GM19035 (cell line): ENCODE results near the gene HSPD1.
"Not testable (repeated sequence)": the region's sequence is repeated elsewhere in the genome, so short reads cannot be mapped to it uniquely, and the experiment has no call there.

Experiments used
- ATAC-seq: cut with Tn5 transposase; IDR thresholded peaks from one replicate; pipeline ENCODE4 v1.9.1; 2021; ENCODE audit not compliant: unreplicated experiment

The HSPD1 gene

DNA sequence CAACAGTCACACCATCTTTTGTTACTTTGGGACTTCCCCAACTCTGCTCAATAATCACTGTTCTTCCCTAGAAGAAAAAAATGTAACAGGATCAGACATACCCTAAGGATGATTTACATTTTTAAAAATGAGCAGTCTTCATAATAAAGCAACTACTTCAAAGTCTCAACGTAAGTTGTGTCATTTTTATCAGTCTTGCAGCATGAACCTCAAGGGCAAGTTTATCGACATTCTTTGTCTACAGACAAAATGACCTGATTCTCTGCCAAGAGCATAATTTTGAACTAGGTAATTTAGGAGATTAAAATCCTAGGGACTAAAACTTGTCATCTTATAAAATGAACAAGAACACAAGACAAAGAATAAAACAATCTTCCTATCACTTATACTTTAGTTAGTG, 2.3 kb downstream of the HSPD1 start:
- ATAC-seq = no peak

DNA sequence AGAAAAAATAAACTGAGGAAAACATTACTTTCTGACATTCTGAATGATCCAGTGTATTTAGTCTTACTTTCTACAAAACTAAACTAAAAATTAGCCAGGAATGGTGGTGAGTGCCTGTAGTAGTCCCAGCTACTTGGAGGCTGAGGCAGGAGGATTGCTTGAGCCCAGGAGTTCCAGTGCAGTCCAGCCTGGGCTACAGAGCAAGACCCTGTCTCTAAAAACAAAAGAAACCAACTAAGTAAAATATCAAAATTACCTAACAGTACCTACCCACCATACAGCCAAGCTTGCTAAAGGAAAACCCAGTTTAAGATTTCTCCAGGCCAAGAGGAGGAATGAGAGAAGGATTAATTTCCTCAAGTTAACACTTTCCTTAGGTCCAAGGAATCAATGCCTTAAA, 2.9 kb downstream of the HSPD1 start:
- ATAC-seq = no peak

- ATAC-seq = no peak
Measured at GRCh38 chr2:197495433-197496134, 4.1 kb downstream of the HSPD1 start.

DNA sequence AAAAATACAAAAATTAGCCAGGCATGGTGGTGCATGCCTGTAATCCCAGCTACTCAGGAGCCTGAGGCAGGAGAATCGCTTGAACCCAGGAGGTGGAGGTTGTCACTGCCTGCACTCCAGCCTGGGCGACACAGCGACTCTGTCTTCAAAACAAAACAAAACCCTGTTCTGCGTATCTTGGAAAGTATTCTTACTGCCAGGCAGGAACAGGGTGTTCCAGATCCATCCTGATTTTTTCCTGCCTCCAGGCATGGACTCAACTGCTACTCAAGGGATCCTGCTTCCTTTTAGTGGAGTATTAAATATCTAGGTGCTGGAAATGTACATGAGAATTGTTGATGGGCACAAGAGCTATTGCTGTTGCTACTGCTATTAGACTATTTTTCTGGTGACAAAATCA, 12.3 kb downstream of the HSPD1 start:
- no peak for ATAC-seq

- no peak for ATAC-seq
Measured at GRCh38 chr2:197486175-197486574, 13.5 kb downstream of the HSPD1 start.

- not testable (repeated sequence) for ATAC-seq
Measured at GRCh38 chr2:197484248-197484647, 15.4 kb downstream of the HSPD1 start.

GRCh38 chr2:197480165-197481036, 19.2 kb downstream of the HSPD1 start:
- no peak for ATAC-seq

DNA sequence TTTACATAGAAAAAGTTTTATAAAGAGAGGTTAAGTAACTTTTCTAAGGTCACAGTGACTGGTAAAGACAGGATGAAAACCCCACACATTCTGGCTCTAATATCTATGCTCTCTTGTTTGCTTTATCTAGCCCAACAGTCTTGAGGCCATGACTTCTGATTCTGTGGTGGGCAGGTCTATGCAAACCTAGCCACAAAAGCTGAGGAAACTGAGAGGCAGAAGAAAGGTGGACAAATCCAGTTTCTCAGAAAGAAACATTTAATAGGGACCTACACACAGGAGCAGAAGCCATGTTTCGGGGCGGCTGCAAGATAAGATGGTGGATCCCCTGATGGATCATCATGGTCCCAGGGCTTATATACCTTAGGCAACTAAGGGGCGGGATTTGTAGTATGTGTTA, 21.8 kb downstream of the HSPD1 start:
- ATAC-seq = no peak

DNA sequence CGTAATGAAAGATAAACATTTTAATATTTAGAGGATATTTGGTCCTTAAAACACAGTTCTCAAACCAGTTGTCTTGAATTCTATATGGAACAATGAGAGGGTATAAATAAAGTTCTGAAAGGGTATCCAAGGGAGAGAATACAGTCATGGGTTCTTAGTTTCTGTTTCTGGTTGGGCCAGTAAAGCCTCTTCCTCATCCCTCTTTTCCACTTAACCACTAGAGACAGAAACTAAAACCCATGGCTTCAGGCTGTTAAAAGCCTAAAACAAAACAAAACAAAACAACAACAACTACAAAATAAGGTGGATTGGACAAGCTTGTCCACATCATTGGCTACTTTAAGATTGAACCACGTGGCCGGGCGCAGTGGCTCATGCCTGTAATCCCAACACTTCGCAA, 27.5 kb downstream of the HSPD1 start:
- no peak for ATAC-seq

DNA sequence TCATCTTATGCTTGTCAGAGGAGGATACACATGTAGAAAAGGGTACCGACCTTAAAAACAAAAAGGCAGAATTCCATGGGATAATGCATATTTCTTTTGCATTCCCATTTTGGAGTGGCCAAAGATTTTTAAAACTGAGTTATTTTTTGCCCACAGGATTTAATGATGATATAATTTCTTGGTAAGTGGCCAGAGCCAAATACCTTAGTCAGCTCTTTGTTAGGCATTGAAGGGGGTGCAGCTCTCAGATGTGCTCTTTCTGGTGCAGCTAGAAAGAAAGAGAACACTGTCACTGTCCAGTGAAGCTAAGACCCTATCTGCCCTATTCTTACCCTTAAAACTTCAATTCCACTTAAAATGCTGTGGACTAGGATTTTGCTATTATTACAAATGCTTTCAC, 35.5 kb downstream of the HSPD1 start:
- ATAC-seq = no peak

DNA sequence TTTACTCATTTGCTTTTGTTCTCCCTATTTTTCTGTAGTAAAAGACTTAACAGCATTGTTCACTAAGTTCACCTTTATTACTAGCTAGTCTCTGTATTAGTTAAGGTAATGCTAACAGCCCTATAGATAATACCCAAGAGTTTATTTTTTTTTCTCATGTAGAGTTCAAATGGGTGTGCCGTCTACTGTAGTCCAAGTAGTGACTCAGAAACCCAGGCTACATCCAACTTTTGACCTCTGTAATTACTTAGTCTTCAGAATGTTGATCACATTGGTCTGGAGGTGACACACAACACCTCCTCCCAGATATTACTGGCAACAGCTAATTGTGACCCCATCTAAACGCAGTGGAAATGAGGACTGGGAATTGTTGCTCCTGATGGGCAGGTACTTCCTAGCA, 38.6 kb downstream of the HSPD1 start:
- no peak for ATAC-seq

DNA sequence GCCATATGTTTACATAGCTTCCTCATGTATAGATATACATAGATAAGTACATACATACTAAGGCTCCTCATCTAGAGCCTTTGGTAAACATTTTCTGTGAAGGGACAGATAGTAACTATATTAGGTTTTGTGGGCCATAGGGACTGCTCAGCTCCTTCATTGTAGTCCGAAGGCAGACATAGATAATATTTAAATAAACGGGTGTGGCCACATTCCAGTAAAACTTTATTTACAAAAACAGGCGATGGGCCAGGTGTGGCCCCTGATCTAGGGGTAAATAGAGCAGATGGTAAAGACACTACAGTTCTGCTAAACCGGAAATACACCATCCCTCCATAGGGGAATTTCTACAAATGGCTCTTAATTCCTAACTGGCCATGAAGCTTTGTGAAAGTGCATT, 39.0 kb downstream of the HSPD1 start:
- no peak for ATAC-seq

GRCh38 chr2:197455428-197455827, 44.2 kb downstream of the HSPD1 start:
- no peak for ATAC-seq

- ATAC-seq = no peak
Measured at GRCh38 chr2:197454923-197455322, 44.7 kb downstream of the HSPD1 start.

DNA sequence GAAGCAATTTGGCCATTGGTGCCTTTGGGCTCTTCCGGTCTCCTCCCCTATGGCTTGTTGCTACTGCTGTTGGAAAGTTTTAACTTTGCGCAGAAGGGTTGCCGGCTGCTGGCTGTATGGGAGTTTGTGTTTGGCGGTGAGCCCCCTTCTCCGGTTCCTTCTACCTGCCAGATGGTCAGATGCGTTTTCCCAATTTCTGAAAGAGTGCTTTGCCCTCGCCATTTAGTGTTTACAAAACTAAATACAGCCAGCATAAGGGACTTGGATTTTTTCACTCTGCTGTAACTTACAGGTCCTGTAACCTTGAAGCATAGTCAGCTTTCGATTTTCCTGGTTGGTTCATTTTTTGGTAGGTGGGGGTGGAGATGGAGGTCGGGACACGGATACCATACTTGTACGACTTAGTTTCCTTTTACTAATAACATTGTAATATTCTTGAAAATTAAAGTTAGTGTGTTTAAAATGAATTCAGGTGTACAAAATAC, 45.7 kb downstream of the HSPD1 start:
- peak; percentile 35 for ATAC-seq

DNA sequence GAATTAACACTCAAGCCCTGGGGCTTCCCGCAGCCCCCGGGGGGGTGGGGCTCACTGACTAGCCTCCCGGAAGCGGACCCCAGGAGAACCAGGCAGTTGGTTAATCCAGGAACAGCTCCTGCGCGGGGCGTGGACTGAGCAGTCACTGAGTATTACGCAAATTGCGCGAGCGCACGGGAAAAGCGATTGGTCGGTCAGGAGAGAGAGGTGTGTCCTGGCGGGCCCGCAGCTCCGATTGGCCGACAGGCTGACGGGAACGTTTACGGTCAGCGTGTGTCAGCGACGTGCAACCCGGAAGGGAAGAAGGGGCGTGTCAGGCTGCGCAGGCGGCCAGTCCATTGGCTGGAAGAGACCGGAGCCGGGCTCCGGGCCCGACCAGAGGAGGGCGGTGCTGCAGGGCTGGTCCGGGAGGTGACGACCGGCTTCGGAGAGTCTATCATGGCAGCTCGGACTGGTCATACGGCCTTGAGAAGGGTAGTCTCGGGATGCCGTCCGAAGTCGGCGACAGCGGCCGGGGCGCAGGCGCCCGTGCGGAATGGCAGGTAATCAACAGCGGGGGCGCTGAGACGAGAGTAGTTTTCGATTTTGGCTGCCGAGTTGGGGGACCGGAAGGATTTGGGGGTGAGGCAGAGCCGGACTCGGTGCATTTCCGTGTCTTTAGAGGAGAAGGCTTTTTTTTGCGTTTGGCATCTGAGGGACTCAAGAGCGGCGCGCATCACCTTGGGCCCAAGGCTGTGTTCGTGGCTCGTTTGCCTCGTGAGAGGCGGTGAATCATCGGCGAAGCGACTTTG, 46.3 kb downstream of the HSPD1 start, which contains the start of gene COQ10B:
TSS of gene COQ10B (plus strand) at position 430 of the 791 bp plus-strand sequence. CDS start at position 439, 9 bp downstream.
- peak; percentile 94 for ATAC-seq

DNA sequence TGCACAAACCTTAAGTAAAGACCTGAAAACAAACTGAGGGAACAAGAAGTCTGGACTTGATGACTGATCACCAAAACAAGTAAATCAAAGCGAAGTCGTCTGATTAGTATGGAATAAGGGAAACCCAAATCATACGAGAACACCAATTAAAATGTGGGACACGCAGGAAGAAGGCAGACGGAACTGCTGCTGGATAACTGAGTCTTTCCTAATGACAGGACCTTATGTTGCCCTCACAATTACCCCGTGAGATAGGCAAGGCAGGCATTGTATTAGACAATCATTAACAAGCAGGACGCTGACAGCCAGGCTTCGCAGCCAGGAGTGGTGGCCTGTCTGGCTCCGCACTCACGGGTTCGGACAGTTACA, 46.9 kb downstream of the HSPD1 start:
- no peak for ATAC-seq

DNA sequence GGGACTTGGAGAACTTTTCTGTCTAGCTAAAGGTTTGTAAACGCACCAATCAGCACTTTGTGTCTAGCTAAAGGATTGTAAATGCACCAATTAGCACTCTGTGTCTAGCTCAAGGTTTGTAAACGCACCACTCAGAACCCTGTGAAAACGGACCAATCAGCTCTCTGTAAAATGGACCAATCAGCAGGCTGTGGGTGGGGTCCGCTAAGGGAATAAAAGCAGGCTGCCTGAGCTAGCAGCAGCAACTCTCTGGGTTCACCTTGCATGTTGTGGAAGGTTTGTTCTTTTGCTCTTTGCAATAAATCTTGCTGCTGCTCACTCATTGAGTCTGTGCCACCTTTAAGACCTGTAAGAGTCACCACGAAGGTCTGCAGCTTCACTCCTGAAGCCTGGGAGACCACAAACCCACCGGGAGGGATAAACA, 48.7 kb downstream of the HSPD1 start:
- ATAC-seq = not testable (repeated sequence)

DNA sequence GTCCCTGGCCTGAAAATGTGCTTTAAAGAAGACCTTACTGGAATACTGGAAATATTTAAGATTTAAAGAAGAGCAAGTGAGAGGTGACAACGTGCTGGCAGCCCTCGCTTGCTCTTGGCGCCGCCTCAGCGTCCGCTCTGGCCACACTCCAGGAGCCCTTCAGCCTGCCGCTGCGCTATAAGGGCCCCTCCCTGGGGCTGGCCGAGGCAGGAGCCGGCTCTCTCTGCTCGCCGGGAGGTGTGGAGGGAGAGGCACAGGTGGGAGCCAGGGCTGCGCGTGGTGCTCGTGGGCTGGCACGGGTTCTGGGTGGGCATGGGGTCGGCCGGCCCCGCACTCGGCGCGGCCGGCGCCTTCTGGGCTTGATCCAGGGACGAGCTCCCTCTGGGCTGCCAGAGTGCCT, 49.2 kb downstream of the HSPD1 start:
- no peak for ATAC-seq

DNA sequence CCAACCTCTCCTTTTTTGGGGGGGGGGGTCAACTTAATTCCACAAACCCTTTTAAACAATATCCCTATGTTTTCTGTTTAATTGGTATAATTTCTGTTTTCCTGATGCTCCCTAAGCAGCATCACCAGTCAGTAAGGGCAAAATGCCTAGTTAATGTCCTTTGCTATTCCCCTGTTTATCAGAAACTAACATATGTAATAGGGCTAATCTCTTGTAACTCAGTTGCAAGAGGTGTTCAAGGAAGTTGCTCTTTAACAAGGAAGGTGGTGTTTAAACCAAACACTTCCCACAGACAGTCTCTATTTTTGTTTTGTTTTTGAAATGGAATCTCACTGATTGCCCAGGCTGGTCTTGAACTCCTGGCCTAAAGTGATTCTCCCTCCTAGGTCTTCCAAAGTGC, 52.8 kb downstream of the HSPD1 start:
- ATAC-seq = no peak

DNA sequence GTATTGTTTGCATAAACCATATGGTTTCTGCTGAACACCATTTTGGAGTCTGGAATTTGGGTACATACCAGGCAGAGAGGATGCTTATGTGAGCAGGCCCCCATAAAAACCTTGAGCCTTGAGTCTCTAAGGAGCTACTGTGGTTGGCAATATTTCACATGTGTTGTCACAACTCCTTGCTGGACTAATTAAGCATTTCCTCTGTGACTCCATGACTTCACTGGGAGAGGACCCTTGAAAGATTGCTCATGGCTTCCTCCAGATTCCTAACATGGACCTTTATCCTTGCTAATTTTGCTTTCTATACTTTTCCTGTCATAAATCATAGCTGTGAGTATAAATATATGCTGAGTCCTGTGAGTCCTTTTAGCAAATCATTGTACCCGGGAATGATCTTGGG, 53.9 kb downstream of the HSPD1 start:
- no peak for ATAC-seq
